ENCODE data around the gene GPR61.

Gene GPR61

DNA sequence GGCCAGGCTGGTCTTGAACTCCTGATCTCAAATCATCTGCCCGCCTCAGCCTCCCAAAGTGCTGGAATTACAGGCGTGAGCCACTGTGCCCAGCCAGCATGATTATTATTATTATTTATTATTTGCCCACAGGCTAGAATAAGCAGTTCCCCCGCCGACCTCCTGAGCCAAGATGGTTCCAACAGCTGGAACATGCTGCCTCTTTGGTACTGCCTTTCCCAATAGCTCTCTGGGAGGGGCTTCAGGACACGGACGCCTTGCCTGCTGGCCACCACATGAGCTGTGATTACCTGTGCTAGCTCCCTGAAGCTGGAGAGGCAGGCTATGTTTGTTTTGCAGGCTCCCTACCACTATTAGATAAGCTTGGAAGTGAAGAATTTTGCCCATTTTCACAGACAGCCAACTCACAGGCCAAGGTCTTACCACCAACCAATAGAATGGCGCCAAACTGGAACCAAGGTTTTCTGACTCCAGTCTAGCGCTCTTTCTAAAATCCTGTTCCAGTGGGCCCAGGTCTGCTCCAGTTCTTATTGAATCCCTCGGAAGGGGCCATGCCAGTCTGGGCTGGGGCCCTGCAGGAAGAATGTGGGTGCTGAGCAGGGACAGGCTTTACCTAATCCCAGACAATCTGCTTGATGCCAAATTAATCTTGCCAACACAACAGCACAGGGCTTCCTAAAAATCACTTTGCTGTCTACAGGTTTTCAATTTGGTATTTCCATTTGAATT, 2.1 kb upstream of the GPR61 start:
- TF ChIP-seq, protein P1, sequence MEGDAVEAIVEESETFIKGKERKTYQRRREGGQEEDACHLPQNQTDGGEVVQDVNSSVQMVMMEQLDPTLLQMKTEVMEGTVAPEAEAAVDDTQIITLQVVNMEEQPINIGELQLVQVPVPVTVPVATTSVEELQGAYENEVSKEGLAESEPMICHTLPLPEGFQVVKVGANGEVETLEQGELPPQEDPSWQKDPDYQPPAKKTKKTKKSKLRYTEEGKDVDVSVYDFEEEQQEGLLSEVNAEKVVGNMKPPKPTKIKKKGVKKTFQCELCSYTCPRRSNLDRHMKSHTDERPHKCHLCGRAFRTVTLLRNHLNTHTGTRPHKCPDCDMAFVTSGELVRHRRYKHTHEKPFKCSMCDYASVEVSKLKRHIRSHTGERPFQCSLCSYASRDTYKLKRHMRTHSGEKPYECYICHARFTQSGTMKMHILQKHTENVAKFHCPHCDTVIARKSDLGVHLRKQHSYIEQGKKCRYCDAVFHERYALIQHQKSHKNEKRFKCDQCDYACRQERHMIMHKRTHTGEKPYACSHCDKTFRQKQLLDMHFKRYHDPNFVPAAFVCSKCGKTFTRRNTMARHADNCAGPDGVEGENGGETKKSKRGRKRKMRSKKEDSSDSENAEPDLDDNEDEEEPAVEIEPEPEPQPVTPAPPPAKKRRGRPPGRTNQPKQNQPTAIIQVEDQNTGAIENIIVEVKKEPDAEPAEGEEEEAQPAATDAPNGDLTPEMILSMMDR (IDR thresholded peaks at IDR 0.05; ENCODE audit: low read depth, low read length) = no peak
- no peak for DNase-seq (ENCODE audit: extremely low read depth, low read depth)

DNA sequence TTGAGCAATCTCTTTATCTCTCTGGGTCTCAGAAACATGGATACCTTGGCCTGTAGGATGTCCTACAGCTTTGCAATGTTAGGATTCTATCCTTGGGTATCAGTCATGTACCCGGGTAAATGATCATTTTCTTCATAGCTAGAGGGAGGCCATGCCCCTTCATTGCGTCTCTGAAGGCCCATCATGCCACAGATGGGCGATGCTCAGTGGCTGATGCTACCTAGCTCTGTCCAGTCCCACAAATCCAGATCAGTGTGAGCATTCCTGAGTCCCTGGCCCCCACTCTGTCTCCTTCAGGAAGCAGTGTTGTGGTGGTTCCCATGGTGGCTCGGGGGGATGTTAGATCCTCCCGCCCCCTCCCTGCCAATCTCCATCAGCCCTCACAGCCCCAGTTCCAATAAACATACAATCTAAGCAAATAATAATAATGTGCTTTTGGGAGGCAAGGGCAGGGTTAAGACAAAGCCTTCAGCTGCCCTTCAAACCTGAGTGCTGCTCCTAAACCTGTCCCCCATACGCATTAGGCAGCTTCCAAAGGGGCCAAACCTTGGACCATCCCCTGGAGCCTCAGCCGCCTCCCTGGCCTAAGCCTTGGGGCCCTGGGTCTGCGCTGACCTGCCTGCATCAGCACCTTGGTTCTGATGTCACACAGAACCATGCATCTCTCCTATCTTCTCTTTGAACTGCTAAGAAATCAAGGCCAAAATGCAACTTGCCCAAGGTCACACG, 681 bp upstream of the GPR61 start:
- TF ChIP-seq, protein P1 (IDR thresholded peaks at IDR 0.05; ENCODE audit: low read depth, low read length) = no peak
- DNase-seq (ENCODE audit: extremely low read depth, low read depth) = no peak

DNA sequence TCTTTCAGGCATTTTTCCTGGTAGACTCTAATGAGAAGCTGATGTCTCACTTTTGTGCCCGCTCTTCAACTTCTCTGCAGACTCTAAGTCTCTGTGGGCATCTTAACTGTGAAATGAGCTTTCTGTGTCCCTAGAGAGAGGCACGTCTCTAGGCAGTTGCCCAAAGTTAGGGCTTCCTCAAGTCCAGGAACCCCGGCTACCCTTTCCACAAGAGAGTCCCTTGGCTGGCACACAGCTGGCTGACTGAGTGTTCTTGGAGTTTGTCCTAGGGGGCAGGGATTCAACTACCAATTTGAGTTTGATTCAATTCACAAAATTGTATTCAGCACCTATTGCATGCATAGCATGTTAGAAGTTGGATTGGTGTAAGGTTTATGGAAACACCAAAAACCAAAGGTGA, 1.4 kb downstream of the GPR61 start:
- TF ChIP-seq, protein P1 (IDR thresholded peaks at IDR 0.05; ENCODE audit: low read depth, low read length) = no peak
- DNase-seq (ENCODE audit: extremely low read depth, low read depth) = no peak

DNA sequence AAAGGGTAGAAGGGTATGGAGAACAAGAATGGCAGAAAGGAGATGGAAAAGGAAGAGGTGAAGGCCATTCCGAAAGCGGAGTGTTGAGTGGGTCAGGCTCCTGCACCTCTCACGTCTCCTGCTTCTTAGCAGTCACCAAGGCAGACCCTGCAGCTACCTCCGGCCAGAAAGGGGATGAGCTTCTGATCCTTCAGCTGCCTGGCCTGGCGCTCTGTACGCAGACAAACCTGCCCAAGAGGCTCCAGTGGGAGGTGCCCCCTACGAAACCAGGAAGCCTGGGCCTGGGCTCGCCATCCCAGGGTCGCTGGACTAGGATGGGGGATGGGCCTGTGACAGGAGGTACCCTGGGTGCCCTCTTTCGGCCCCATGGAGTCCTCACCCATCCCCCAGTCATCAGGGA, 3.0 kb downstream of the GPR61 start:
- TF ChIP-seq, protein P1 (IDR thresholded peaks at IDR 0.05; ENCODE audit: low read depth, low read length) = no peak
- DNase-seq (ENCODE audit: extremely low read depth, low read depth) = no peak

DNA sequence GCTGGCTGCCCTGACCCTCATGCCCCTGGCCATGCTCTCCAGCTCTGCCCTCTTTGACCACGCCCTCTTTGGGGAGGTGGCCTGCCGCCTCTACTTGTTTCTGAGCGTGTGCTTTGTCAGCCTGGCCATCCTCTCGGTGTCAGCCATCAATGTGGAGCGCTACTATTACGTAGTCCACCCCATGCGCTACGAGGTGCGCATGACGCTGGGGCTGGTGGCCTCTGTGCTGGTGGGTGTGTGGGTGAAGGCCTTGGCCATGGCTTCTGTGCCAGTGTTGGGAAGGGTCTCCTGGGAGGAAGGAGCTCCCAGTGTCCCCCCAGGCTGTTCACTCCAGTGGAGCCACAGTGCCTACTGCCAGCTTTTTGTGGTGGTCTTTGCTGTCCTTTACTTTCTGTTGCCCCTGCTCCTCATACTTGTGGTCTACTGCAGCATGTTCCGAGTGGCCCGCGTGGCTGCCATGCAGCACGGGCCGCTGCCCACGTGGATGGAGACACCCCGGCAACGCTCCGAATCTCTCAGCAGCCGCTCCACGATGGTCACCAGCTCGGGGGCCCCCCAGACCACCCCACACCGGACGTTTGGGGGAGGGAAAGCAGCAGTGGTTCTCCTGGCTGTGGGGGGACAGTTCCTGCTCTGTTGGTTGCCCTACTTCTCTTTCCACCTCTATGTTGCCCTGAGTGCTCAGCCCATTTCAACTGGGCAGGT, 3.8 kb downstream of the GPR61 start:
- TF ChIP-seq, protein P1 (IDR thresholded peaks at IDR 0.05; ENCODE audit: low read depth, low read length) = no peak
- DNase-seq (ENCODE audit: extremely low read depth, low read depth) = no peak

DNA sequence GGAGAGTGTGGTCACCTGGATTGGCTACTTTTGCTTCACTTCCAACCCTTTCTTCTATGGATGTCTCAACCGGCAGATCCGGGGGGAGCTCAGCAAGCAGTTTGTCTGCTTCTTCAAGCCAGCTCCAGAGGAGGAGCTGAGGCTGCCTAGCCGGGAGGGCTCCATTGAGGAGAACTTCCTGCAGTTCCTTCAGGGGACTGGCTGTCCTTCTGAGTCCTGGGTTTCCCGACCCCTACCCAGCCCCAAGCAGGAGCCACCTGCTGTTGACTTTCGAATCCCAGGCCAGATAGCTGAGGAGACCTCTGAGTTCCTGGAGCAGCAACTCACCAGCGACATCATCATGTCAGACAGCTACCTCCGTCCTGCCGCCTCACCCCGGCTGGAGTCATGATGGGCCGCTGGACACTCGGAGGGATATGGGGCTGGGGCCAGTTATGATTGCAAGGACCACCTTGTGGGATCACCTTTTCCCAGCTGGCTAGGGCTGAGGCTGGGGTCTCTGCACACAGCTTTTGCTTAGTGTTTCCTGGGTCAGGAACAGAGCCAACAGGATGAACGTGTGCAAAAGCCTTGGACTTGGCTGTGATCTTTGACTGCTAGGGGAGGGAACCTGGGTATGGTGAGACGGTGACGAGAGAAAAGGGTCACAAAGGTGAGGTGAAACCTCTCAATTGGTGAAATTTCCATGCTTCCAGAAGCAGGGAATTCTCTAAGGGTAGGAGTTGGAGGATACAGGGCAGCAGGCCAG, 4.5 kb downstream of the GPR61 start:
- TF ChIP-seq, protein P1 (IDR thresholded peaks at IDR 0.05; ENCODE audit: low read depth, low read length) = no peak
- DNase-seq (ENCODE audit: extremely low read depth, low read depth) = no peak
